ENCODE data around the gene MLLT6. TPM values are rescaled to one million over a fixed set of nuclear protein-coding genes. Genes with fewer than 3 reads are reported as not detected.

Gene MLLT6
- total and polyA plus RNA-seq, 2 of the 13 experiments (the other 11 are each of a cell fraction or from before 2014, with no cell fraction given), result 50.7 to 69.5 TPM

DNA sequence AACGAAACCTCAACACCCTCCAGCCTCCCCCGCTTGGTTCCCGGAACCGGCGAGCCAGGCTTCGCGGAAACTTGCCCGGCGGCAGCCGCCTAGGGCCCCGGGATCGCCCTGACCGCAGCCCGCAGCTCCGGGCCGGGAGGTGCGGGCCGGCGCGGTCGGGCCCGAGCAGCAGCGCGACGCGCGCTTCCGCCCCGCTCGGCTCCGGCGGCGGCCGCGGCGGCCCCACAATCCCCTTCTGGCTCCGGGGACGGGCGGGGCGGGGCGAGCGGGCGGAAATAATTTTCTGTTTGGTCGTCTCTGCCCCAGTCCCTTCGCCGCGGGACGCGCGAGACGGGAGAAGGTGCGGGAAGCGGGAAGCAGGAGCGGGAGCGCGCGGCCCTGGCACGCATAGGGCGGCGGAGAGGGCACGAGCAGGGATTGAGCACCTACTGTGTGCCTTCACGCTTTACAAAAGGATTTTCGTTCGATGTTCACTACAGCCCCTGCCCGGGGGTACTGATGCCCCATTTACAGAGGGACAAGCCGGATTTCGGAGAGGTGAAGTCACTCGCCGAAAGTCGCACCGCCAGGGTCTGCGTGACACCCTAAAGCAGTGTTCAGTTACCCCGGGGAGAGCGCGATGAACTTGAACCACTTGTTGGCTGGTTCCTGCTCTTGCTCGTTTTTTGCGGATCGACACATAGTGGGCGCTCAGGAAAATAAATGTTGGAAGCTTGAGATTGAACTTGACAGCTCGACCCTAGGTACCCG lies 2.7 kb upstream of the MLLT6 start (continued):
- TF ChIP-seq, protein P1, sequence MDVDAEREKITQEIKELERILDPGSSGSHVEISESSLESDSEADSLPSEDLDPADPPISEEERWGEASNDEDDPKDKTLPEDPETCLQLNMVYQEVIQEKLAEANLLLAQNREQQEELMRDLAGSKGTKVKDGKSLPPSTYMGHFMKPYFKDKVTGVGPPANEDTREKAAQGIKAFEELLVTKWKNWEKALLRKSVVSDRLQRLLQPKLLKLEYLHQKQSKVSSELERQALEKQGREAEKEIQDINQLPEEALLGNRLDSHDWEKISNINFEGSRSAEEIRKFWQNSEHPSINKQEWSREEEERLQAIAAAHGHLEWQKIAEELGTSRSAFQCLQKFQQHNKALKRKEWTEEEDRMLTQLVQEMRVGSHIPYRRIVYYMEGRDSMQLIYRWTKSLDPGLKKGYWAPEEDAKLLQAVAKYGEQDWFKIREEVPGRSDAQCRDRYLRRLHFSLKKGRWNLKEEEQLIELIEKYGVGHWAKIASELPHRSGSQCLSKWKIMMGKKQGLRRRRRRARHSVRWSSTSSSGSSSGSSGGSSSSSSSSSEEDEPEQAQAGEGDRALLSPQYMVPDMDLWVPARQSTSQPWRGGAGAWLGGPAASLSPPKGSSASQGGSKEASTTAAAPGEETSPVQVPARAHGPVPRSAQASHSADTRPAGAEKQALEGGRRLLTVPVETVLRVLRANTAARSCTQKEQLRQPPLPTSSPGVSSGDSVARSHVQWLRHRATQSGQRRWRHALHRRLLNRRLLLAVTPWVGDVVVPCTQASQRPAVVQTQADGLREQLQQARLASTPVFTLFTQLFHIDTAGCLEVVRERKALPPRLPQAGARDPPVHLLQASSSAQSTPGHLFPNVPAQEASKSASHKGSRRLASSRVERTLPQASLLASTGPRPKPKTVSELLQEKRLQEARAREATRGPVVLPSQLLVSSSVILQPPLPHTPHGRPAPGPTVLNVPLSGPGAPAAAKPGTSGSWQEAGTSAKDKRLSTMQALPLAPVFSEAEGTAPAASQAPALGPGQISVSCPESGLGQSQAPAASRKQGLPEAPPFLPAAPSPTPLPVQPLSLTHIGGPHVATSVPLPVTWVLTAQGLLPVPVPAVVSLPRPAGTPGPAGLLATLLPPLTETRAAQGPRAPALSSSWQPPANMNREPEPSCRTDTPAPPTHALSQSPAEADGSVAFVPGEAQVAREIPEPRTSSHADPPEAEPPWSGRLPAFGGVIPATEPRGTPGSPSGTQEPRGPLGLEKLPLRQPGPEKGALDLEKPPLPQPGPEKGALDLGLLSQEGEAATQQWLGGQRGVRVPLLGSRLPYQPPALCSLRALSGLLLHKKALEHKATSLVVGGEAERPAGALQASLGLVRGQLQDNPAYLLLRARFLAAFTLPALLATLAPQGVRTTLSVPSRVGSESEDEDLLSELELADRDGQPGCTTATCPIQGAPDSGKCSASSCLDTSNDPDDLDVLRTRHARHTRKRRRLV (CRISPR knock-in tag; IDR thresholded peaks at IDR 0.05), result 0 out of 2 replicates have a peak, but pooled peaks have one; percentile 76
- TF ChIP-seq, protein P2, sequence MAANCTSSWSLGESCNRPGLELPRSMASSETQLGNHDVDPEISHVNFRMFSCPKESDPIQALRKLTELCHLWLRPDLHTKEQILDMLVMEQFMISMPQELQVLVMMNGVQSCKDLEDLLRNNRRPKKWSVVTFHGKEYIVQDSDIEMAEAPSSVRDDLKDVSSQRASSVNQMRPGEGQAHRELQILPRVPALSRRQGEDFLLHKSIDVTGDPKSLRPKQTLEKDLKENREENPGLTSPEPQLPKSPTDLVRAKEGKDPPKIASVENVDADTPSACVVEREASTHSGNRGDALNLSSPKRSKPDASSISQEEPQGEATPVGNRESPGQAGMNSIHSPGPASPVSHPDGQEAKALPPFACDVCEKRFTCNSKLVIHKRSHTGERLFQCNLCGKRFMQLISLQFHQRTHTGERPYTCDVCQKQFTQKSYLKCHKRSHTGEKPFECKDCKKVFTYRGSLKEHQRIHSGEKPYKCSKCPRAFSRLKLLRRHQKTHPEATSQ (CRISPR knock-in tag; IDR thresholded peaks at IDR 0.05; ENCODE audit: borderline replicate concordance), result no peak
- TF ChIP-seq, protein P3, sequence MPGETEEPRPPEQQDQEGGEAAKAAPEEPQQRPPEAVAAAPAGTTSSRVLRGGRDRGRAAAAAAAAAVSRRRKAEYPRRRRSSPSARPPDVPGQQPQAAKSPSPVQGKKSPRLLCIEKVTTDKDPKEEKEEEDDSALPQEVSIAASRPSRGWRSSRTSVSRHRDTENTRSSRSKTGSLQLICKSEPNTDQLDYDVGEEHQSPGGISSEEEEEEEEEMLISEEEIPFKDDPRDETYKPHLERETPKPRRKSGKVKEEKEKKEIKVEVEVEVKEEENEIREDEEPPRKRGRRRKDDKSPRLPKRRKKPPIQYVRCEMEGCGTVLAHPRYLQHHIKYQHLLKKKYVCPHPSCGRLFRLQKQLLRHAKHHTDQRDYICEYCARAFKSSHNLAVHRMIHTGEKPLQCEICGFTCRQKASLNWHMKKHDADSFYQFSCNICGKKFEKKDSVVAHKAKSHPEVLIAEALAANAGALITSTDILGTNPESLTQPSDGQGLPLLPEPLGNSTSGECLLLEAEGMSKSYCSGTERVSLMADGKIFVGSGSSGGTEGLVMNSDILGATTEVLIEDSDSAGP (CRISPR knock-in tag; IDR thresholded peaks at IDR 0.05; ENCODE audit: borderline replicate concordance), result peak; percentile 84
- TF ChIP-seq FOXK2 (IDR thresholded peaks at IDR 0.05) (no peak), RNF2 (conservative IDR thresholded peaks at IDR 0.05; ENCODE audit: low read depth) (peak; percentile 92), STAT5B (CRISPR knock-in tag; IDR thresholded peaks at IDR 0.05) (peak; percentile 91; the same call in 1 of the 2 replicates), ZSCAN12 (CRISPR knock-in tag; IDR thresholded peaks at IDR 0.05) (no peak), PRMT3 (CRISPR knock-in tag; IDR thresholded peaks at IDR 0.05; ENCODE audit: borderline replicate concordance, low read depth) (no peak), JUNB (CRISPR knock-in tag; IDR thresholded peaks at IDR 0.05; ENCODE audit: borderline replicate concordance) (0 out of 2 replicates have a peak, but pooled peaks have one; percentile 61), ZNF687 (CRISPR knock-in tag; IDR thresholded peaks at IDR 0.05) (peak; percentile 96), ZNF12 (CRISPR knock-in tag; IDR thresholded peaks at IDR 0.05) (no peak; the same call in 1 of the 2 replicates), KMT2A (CRISPR knock-in tag; IDR thresholded peaks at IDR 0.05) (peak; percentile 83), ZBTB14 (CRISPR knock-in tag; IDR thresholded peaks at IDR 0.05) (peak; percentile 98), AGO2 (optimal IDR thresholded peaks at IDR 0.05; ENCODE audit: low read depth, low read length) (peak; percentile 94), SIN3B (IDR thresholded peaks at IDR 0.05; ENCODE audit: low read length) (no peak)

All from HepG2 (cell line).